ENCODE results near the gene USP17L28.
"Not testable (repeated sequence)": the region's sequence is repeated elsewhere in the genome, so short reads cannot be mapped to it uniquely, and the experiment has no call there.

Gene USP17L28, protein sequence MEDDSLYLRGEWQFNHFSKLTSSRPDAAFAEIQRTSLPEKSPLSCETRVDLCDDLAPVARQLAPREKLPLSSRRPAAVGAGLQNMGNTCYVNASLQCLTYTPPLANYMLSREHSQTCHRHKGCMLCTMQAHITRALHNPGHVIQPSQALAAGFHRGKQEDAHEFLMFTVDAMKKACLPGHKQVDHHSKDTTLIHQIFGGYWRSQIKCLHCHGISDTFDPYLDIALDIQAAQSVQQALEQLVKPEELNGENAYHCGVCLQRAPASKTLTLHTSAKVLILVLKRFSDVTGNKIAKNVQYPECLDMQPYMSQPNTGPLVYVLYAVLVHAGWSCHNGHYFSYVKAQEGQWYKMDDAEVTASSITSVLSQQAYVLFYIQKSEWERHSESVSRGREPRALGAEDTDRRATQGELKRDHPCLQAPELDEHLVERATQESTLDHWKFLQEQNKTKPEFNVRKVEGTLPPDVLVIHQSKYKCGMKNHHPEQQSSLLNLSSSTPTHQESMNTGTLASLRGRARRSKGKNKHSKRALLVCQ

GRCh38 chr4:9348593-9348992, at the start of gene USP17L28:
TSS of gene USP17L28 (plus strand) at chr4:9348893. CDS start at chr4:9348893, 0 bp downstream.
- not testable (repeated sequence) for DNase-seq

- DNase-seq, result not testable (repeated sequence)
These were observed 24.5 kb upstream of the USP17L28 start for GRCh38 chr4:9324191-9324590.

GRCh38 chr4:9324865-9325264, 23.8 kb upstream of the USP17L28 start, which contains the start of gene USP17L24:
TSS of gene USP17L24 (plus strand) at chr4:9325165. CDS start at chr4:9325165, 0 bp downstream.
- not testable (repeated sequence) for DNase-seq

GRCh38 chr4:9329611-9330010, 19.1 kb upstream of the USP17L28 start, which contains the start of gene USP17L25:
TSS of gene USP17L25 (plus strand) at chr4:9329911. CDS start at chr4:9329911, 0 bp downstream.
- not testable (repeated sequence) for DNase-seq

- DNase-seq, result not testable (repeated sequence)
These were observed 14.3 kb upstream of the USP17L28 start, which contains the start of gene USP17L26 for GRCh38 chr4:9334358-9334757. TSS of gene USP17L26 (plus strand) at chr4:9334658. CDS start at chr4:9334658, 0 bp downstream.

- DNase-seq, result not testable (repeated sequence)
These were observed 9.6 kb upstream of the USP17L28 start, which contains the start of gene USP17L5 for GRCh38 chr4:9339103-9339502. TSS of gene USP17L5 (plus strand) at chr4:9339403. CDS start at chr4:9339403, 0 bp downstream.

DNA sequence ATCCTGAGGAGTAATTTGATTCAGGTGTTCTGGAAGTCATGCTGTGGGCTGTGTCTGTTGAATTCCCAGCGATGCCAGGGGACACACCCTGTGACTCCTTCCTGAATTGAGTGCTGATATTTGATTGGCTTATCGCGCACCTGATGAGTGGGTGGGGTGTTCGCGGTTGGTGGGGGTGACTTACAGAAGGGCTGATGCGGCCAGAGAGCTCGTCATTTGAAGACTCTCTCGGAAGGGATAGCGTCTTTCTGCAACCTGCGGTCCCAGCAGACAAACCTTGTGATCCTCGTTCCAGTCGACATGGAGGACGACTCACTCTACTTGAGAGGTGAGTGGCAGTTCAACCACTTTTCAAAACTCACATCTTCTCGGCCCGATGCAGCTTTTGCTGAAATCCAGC, 4.8 kb upstream of the USP17L28 start, which contains the start of gene USP17L27:
USP17L27 (plus strand) TSS at position 301 of the 400 bp plus-strand sequence; CDS start at position 301, 0 bp downstream.
- DNase-seq, result not testable (repeated sequence)

- not testable (repeated sequence) for DNase-seq
These were observed 2.2 kb downstream of the USP17L28 start for GRCh38 chr4:9350866-9351265.

- not testable (repeated sequence) for DNase-seq
These were observed 4.6 kb downstream of the USP17L28 start, which contains the start of gene USP17L29 for GRCh38 chr4:9353338-9353737. TSS of gene USP17L29 (plus strand) at chr4:9353638. CDS start at chr4:9353638, 0 bp downstream.

GRCh38 chr4:9362829-9363228, 14.1 kb downstream of the USP17L28 start, which contains the start of gene USP17L30:
TSS of gene USP17L30 (plus strand) at chr4:9363129. CDS start at chr4:9363129, 0 bp downstream.
- not testable (repeated sequence) for DNase-seq

DNA sequence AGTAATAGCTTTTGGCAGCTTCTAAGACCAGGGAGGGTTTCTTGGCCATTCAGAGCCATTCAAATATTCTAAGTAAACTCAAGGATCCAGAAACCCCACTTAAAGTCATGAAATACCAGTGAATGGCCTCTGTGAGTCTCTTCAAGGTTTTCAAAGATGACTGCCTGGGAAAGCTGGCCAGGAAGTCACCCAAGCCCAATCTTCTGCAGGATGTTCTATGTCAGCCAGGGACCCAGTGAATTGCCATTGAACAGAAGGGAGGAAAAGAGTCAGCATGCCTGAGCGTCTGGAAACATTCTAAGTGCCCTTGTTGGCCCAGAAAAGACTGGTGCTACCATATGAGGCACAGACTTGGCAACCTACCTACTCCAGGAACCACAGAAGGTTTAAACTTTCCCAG, 31.2 kb downstream of the USP17L28 start:
- not testable (repeated sequence) for DNase-seq

- not testable (repeated sequence) for DNase-seq
These were observed 32.4 kb downstream of the USP17L28 start for GRCh38 chr4:9381012-9381534.

GRCh38 chr4:9384126-9384525, 35.4 kb downstream of the USP17L28 start:
- no peak for DNase-seq

DNA sequence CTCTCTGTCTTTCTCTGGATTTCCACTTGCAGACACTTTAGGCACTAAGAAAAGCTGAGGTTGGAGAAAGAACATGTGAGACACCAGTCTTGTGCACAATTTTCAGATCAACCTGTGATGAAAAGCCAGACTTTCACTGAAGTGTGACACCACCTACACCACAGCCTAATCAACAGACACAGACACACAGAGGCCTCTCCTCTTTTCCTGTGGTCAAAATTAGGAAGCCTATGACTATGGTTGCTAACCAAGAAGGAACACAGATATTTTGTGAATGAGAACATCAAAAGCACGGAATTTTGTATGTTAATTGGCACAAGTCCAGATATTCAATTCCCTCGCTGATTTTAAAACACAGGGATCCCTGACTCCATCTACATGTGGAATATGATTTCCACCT, 40.3 kb downstream of the USP17L28 start:
- DNase-seq, result not testable (repeated sequence)
